ENCODE results near the gene RPS6KB1. TPM values are rescaled to one million over a fixed set of nuclear protein-coding genes. Genes with fewer than 3 reads are reported as not detected.
"Not testable (repeated sequence)": the region's sequence is repeated elsewhere in the genome, so short reads cannot be mapped to it uniquely, and the experiment has no call there.

The RPS6KB1 gene
- total RNA-seq, 6 experiments from 2014 or later, result 25.5 to 30.2 (median 27.9) TPM

GRCh38 chr17:59903455-59903854, 10.5 kb downstream of the RPS6KB1 start:
- Mint-ChIP-seq H3K27me3 (ENCODE audit: insufficient read depth) (no peaks in the 10 kb centered on the region; the same call in 1 of the 2 replicates), H3K9me3 (no peaks in the 10 kb centered on the region), H3K4me3 (no peak overlapping the region), H3K27ac (peak overlapping the region; percentile 22; the same call in 1 of the 2 replicates), H3K36me3 (ENCODE audit: low read depth) (no peaks in the 10 kb centered on the region; the same call in 1 of the 2 replicates), H3K4me1 (ENCODE audit: low read depth) (no peaks in the 10 kb centered on the region)
- DNase-seq, result no peak
- TF ChIP-seq CTCF (IDR thresholded peaks at IDR 0.05), result no peak

GRCh38 chr17:59907467-59907866, 14.5 kb downstream of the RPS6KB1 start:
- Mint-ChIP-seq H3K9me3 (no peaks in the 10 kb centered on the region), H3K36me3 (ENCODE audit: low read depth) (no peaks in the 10 kb centered on the region; the same call in 1 of the 2 replicates), H3K4me1 (ENCODE audit: low read depth) (no peaks in the 10 kb centered on the region), H3K27ac (no peak overlapping the region), H3K4me3 (no peak overlapping the region), H3K27me3 (ENCODE audit: insufficient read depth) (no peaks in the 10 kb centered on the region; the same call in 1 of the 2 replicates)
- TF ChIP-seq CTCF (IDR thresholded peaks at IDR 0.05), result no peak
- DNase-seq, result no peak

- H3K27ac Mint-ChIP-seq, result no peak overlapping the region
- H3K4me1 Mint-ChIP-seq (ENCODE audit: low read depth), result no peaks in the 10 kb centered on the region
- H3K4me3 Mint-ChIP-seq, result no peak overlapping the region
- H3K27me3 Mint-ChIP-seq (ENCODE audit: insufficient read depth), result no peaks in the 10 kb centered on the region
- peaks cover 12% of the 10 kb centered on the region for H3K36me3 Mint-ChIP-seq (ENCODE audit: low read depth)
- H3K9me3 Mint-ChIP-seq, result no peaks in the 10 kb centered on the region
- peak; percentile 54 for DNase-seq
- TF ChIP-seq CTCF (IDR thresholded peaks at IDR 0.05), result peak; percentile 90
Measured at GRCh38 chr17:59914274-59914854, 21.4 kb downstream of the RPS6KB1 start.

- Mint-ChIP-seq H3K36me3 (ENCODE audit: low read depth) (peaks cover 18% of the 10 kb centered on the region), H3K27me3 (ENCODE audit: insufficient read depth) (no peaks in the 10 kb centered on the region)
Measured at GRCh38 chr17:59916446-59916845, 23.5 kb downstream of the RPS6KB1 start.

GRCh38 chr17:59920637-59921036, 27.7 kb downstream of the RPS6KB1 start:
- not testable (repeated sequence) for DNase-seq; H3K4me1 Mint-ChIP-seq (ENCODE audit: low read depth); H3K9me3 Mint-ChIP-seq; H3K27ac Mint-ChIP-seq; H3K4me3 Mint-ChIP-seq; H3K27me3 Mint-ChIP-seq (ENCODE audit: insufficient read depth)
- peaks cover 18% of the 10 kb centered on the region for H3K36me3 Mint-ChIP-seq (ENCODE audit: low read depth)

More at GRCh38 chr17:59916446-59916845, 23.5 kb downstream of the RPS6KB1 start:
- TF ChIP-seq CTCF (IDR thresholded peaks at IDR 0.05), result no peak
- Mint-ChIP-seq H3K9me3 (no peaks in the 10 kb centered on the region), H3K4me1 (ENCODE audit: low read depth) (no peaks in the 10 kb centered on the region), H3K27ac (no peak overlapping the region), H3K4me3 (no peak overlapping the region)
- no peak for DNase-seq

- H3K27ac Mint-ChIP-seq; DNase-seq; H3K9me3 Mint-ChIP-seq; H3K27me3 Mint-ChIP-seq (ENCODE audit: insufficient read depth); H3K4me3 Mint-ChIP-seq; H3K4me1 Mint-ChIP-seq (ENCODE audit: low read depth): not testable (repeated sequence)
- peaks cover 29% of the 10 kb centered on the region for H3K36me3 Mint-ChIP-seq (ENCODE audit: low read depth)
Measured at GRCh38 chr17:59930121-59930520, 37.2 kb downstream of the RPS6KB1 start.

GRCh38 chr17:59930768-59931167, 37.8 kb downstream of the RPS6KB1 start:
- H3K27ac Mint-ChIP-seq; H3K4me1 Mint-ChIP-seq (ENCODE audit: low read depth); H3K9me3 Mint-ChIP-seq; H3K27me3 Mint-ChIP-seq (ENCODE audit: insufficient read depth); H3K4me3 Mint-ChIP-seq: not testable (repeated sequence)
- peaks cover 29% of the 10 kb centered on the region for H3K36me3 Mint-ChIP-seq (ENCODE audit: low read depth)
- peak; percentile 49 for DNase-seq

- peaks cover 29% of the 10 kb centered on the region for H3K36me3 Mint-ChIP-seq (ENCODE audit: low read depth)
- not testable (repeated sequence) for H3K9me3 Mint-ChIP-seq
Measured at GRCh38 chr17:59933317-59933716, 40.4 kb downstream of the RPS6KB1 start.

GRCh38 chr17:59940697-59941096, 47.8 kb downstream of the RPS6KB1 start:
- not testable (repeated sequence) for H3K27ac Mint-ChIP-seq; DNase-seq; H3K36me3 Mint-ChIP-seq (ENCODE audit: low read depth); H3K9me3 Mint-ChIP-seq; H3K27me3 Mint-ChIP-seq (ENCODE audit: insufficient read depth); H3K4me3 Mint-ChIP-seq; H3K4me1 Mint-ChIP-seq (ENCODE audit: low read depth)

More at GRCh38 chr17:59933317-59933716, 40.4 kb downstream of the RPS6KB1 start:
- H3K4me1 Mint-ChIP-seq (ENCODE audit: low read depth); H3K27ac Mint-ChIP-seq; H3K4me3 Mint-ChIP-seq; H3K27me3 Mint-ChIP-seq (ENCODE audit: insufficient read depth); DNase-seq: not testable (repeated sequence)
